Measurements from ENCODE around the gene LRP1. TPM values are rescaled to one million over a fixed set of nuclear protein-coding genes. Genes with fewer than 3 reads are reported as not detected.

Gene LRP1
- total and polyA plus RNA-seq, 2 of the 13 experiments (the other 11 are each of a cell fraction or from before 2014, with no cell fraction given), result 14.7 to 30.8 TPM

DNA sequence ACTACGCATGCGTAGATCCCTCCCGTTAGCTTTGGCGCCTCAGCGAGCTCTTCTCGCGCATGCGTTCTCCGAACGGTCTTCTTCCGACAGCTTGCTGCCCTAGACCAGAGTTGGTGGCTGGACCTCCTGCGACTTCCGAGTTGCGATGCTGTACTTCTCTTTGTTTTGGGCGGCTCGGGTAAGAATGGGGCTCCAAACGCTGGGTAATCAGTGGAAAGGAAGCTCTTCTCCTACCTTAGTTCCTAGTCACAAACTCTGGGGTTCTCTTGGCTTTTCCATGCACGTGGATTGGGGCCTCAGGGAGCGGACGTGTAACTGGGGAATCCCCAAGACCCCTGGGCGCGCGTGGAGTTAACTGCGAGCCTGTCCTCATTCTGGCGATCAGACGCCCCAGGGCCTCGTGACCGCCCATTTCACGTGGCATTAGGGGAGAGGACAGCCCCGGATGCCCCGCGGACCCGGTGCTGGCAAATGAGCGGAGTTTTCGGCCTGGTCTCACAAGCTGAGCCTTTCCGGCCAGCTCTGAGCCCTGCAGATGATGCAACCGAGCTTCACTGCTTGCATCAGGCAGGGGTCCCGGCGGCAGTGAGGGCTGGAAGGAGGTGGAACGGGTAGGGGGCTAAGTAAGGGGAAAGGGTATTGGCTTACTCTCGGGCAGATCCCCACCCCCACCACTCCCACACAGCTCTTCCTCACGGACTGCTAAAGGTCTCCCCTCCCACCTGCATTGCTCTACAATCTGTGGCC, 101.5 kb downstream of the LRP1 start, which contains the start of gene SHMT2:
SHMT2 (plus strand) TSS at position 78 of the 747 bp plus-strand sequence; CDS start at position 146, 68 bp downstream.
- in situ Hi-C loops (cut with HindIII; ENCODE audit: extremely low pct_ligation_motif_present, low pct_unique_long_range_greater_than_20kb) (no loop called here), intact Hi-C loops (cut with micrococcal nuclease; ENCODE audit: unreplicated experiment) (loop anchor here (1.0 kb wide), 2 partner anchors 9 to 100 kb away; no protein-coding TSS in a partner anchor)
- H3K27me3 ChIP-seq (ENCODE audit: control insufficient read depth in 1 of 2, insufficient read depth in 2 of 2, low read length in 2 of 2), result peaks cover 0 to 21% of the 10 kb centered on the region in 2 experiments; a peak in 4 of 5 replicates
- peak within 1 kb of the TSS; percentile 95 for H3K27ac ChIP-seq (ENCODE audit: extremely low read length, insufficient read depth, low read length)
- H3K9me3 ChIP-seq (ENCODE audit: low read length), result no peaks in the 10 kb centered on the region
- ChIA-PET POLR2A (interaction anchor here (0.8 to 3.2 kb wide), 21 partner anchors 8 to 290 kb away, joined by 3 to 116 read pairs (median 8); partner anchors contain the start of genes DDIT3, INHBE, LRP1 and NEMP1), CTCF (ENCODE audit: low intra/inter-chr PET ratio, low total read pairs) (interaction anchor here (8.7 kb wide), 1 partner anchor 9 kb away, joined by 87 read pairs; a partner anchor contains a TSS)
- peaks cover 20 to 34% of the 10 kb centered on the region in 2 experiments for H3K36me3 ChIP-seq (replicated peaks in 1 of 2; ENCODE audit: control insufficient read depth in 1 of 2, insufficient read depth in 2 of 2, low read length in 2 of 2)
- peak within 1 kb of the TSS; percentile 95 for H3K9ac ChIP-seq (ENCODE audit: insufficient read depth, low read depth, low read length)
- peaks cover 9% of the 10 kb centered on the region; the same call in 1 of the 2 replicates for H4K20me1 ChIP-seq (ENCODE audit: insufficient read depth, low read length)
- ATAC-seq, result peak; percentile 73
- H3K79me2 ChIP-seq (ENCODE audit: insufficient read depth, low read length), result peaks cover 33% of the 10 kb centered on the region
- peak within 1 kb of the TSS; percentile 97 for H3K4me2 ChIP-seq (ENCODE audit: low read depth, low read length)
- BruUV-seq (replicated peaks), result no TSS peak
- peak within 1 kb of the TSS; percentile 51 for H2AFZ ChIP-seq (ENCODE audit: low read length)
- WGBS (ENCODE audit: low lambda C conversion rate), result under 1% methylated on average over 29 of the region's 42 CpGs
- H3K4me3 ChIP-seq (replicated peaks in 1 of 3; ENCODE audit: insufficient read depth in 1 of 3, low read depth in 2 of 3, low read length in 3 of 3), result peak within 1 kb of the TSS; percentile 71 to 82 (median 75)
- FAIRE-seq, result peak; percentile 93
- H3K4me1 ChIP-seq (ENCODE audit: insufficient read depth, low read length), result peaks cover 81% of the 10 kb centered on the region
- DNase-seq (ENCODE audit: low spot score), result peak; percentile 95
- TF ChIP-seq ELF3 (CRISPR knock-in tag; IDR thresholded peaks at IDR 0.05) (no peak), BHLHE40 (IDR thresholded peaks at IDR 0.05; ENCODE audit: low read length) (peak; percentile 6; the same call in 1 of the 2 replicates), FOSL2 (CRISPR knock-in tag; IDR thresholded peaks at IDR 0.05) (no peak), CSRNP2 (CRISPR knock-in tag; conservative IDR thresholded peaks at IDR 0.05; ENCODE audit: low read depth) (no peak), SALL2 (CRISPR knock-in tag; IDR thresholded peaks at IDR 0.05) (peak; percentile 54; the same call in 1 of the 2 replicates), ATAD3A (CRISPR knock-in tag; IDR thresholded peaks at IDR 0.05) (no peak), THAP11 (CRISPR knock-in tag; IDR thresholded peaks at IDR 0.05) (peak; percentile 97), ZNF761 (CRISPR knock-in tag; conservative IDR thresholded peaks at IDR 0.05) (no peak; the same call in 1 of the 2 replicates), RBFOX2 (IDR thresholded peaks at IDR 0.05; ENCODE audit: low read depth, low read length) (peak; percentile 91), ZNF18 (CRISPR knock-in tag; IDR thresholded peaks at IDR 0.05; ENCODE audit: insufficient replicate concordance) (no peak)
- TF ChIP-seq, protein P1, sequence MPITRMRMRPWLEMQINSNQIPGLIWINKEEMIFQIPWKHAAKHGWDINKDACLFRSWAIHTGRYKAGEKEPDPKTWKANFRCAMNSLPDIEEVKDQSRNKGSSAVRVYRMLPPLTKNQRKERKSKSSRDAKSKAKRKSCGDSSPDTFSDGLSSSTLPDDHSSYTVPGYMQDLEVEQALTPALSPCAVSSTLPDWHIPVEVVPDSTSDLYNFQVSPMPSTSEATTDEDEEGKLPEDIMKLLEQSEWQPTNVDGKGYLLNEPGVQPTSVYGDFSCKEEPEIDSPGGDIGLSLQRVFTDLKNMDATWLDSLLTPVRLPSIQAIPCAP (CRISPR knock-in tag; IDR thresholded peaks at IDR 0.05; ENCODE audit: low read depth), result no peak
- TF ChIP-seq, protein P2, sequence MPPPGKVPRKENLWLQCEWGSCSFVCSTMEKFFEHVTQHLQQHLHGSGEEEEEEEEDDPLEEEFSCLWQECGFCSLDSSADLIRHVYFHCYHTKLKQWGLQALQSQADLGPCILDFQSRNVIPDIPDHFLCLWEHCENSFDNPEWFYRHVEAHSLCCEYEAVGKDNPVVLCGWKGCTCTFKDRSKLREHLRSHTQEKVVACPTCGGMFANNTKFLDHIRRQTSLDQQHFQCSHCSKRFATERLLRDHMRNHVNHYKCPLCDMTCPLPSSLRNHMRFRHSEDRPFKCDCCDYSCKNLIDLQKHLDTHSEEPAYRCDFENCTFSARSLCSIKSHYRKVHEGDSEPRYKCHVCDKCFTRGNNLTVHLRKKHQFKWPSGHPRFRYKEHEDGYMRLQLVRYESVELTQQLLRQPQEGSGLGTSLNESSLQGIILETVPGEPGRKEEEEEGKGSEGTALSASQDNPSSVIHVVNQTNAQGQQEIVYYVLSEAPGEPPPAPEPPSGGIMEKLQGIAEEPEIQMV (CRISPR knock-in tag; IDR thresholded peaks at IDR 0.05; ENCODE audit: low read depth), result peak; percentile 74; the same call in 1 of the 2 replicates

Measured in HepG2 (cell line).